ENCODE results near the gene ANKUB1. TPM values are rescaled to one million over a fixed set of nuclear protein-coding genes. Genes with fewer than 3 reads are reported as not detected.

The ANKUB1 gene
- total RNA-seq, 1 experiment from 2014 or later, result not detected

GRCh38 chr3:149772861-149773260, 19.5 kb downstream of the ANKUB1 start:
- no TSS peak for BruUV-seq (replicated peaks)
- in situ Hi-C loops (cut with HindIII; ENCODE audit: low pct_unique_long_range_greater_than_20kb, low sequenced_read_pairs), result no loop called here
- H3K27ac ChIP-seq (ENCODE audit: low read length), result no peak overlapping the region

GRCh38 chr3:149771652-149772271, 20.6 kb downstream of the ANKUB1 start:
- intact Hi-C loops (cut with micrococcal nuclease; ENCODE audit: unreplicated experiment) (no loop called here), in situ Hi-C loops (cut with HindIII; ENCODE audit: low pct_unique_long_range_greater_than_20kb, low sequenced_read_pairs) (no loop called here)
- no TSS peak for BruUV-seq (replicated peaks)
- no peaks in the 10 kb centered on the region for H3K9me3 ChIP-seq (ENCODE audit: control insufficient read depth, insufficient read depth, low read depth, low read length)
- H3K27ac ChIP-seq (ENCODE audit: low read length), result no peak overlapping the region
- ATAC-seq (peak; percentile 89), DNase-seq (ENCODE audit: low read depth, low spot score) (peak; percentile 32)
- TF ChIP-seq POLR2AphosphoS5 (IDR thresholded peaks at IDR 0.05; ENCODE audit: low read depth, low read length) (no peak), CTCF (IDR thresholded peaks at IDR 0.05) (peak; percentile 97)
- ChIA-PET POLR2A (no interaction called here), CTCF (interaction anchor here (0.6 to 2.4 kb wide), 13 partner anchors 9 to 469 kb away, joined by 3 to 13 read pairs (median 4); partner anchors contain the start of gene ANKUB1)
- no peak overlapping the region for H3K4me3 ChIP-seq (ENCODE audit: low read depth in 2 of 2, low read length in 2 of 2)
- no peaks in the 10 kb centered on the region for H3K27me3 ChIP-seq (ENCODE audit: control insufficient read depth, insufficient read depth, low read length)
- no peaks in the 10 kb centered on the region for H3K4me1 ChIP-seq (ENCODE audit: control insufficient read depth, insufficient read depth, low read length)
- no peaks in the 10 kb centered on the region for H3K36me3 ChIP-seq (ENCODE audit: control insufficient read depth, insufficient read depth, low read length)

More at GRCh38 chr3:149772861-149773260, 19.5 kb downstream of the ANKUB1 start:
- TF ChIP-seq POLR2AphosphoS5 (IDR thresholded peaks at IDR 0.05; ENCODE audit: low read depth, low read length) (no peak), REST (IDR thresholded peaks at IDR 0.05; ENCODE audit: insufficient read depth in 1 of 2, low read depth in 2 of 2, low read length in 1 of 2) (no peak), TCF7L2 (IDR thresholded peaks at IDR 0.05; ENCODE audit: low read depth, low read length) (no peak), SIN3A (IDR thresholded peaks at IDR 0.05; ENCODE audit: borderline replicate concordance, insufficient read depth, low read depth, low read length) (no peak), CTCF (IDR thresholded peaks at IDR 0.05) (no peak)
- CTCF ChIA-PET, result interaction anchor here (0.8 kb wide), 1 partner anchor 35 kb away, joined by 4 read pairs; no protein-coding TSS in a partner anchor
- Histone ChIP-seq H3K27me3 (ENCODE audit: control insufficient read depth, insufficient read depth, low read length) (no peaks in the 10 kb centered on the region), H3K4me1 (ENCODE audit: control insufficient read depth, insufficient read depth, low read length) (no peaks in the 10 kb centered on the region), H3K4me3 (ENCODE audit: low read depth in 2 of 2, low read length in 2 of 2) (no peak overlapping the region), H3K36me3 (ENCODE audit: control insufficient read depth, insufficient read depth, low read length) (no peaks in the 10 kb centered on the region), H3K9me3 (ENCODE audit: control insufficient read depth, insufficient read depth, low read depth, low read length) (no peaks in the 10 kb centered on the region)
- ATAC-seq (no peak), DNase-seq (ENCODE audit: low read depth, low spot score) (no peak)
- intact Hi-C loops (cut with micrococcal nuclease; ENCODE audit: unreplicated experiment), result no loop called here
- POLR2A ChIA-PET, result no interaction called here

Measured in Panc1 (cell line).